Stimulated activated CD8-positive, alpha-beta memory T cell treated with anti-CD3 and anti-CD28 coated beads, Interleukin-4, amount 100 ng/mL, for 48 hours (primary cell): ENCODE data around the gene BPIFA3.

Experiments used
- DNase-seq: peaks from one replicate; pipeline ENCODE4 v3.0.0-alpha.2; 2020

The BPIFA3 gene

GRCh38 chr20:33272155-33272873, 55.2 kb downstream of the BPIFA3 start:
- no peak for DNase-seq

- no peak for DNase-seq
Measured at GRCh38 chr20:33273117-33273851, 56.1 kb downstream of the BPIFA3 start.

GRCh38 chr20:33275215-33275614, 58.1 kb downstream of the BPIFA3 start:
- no peak for DNase-seq

GRCh38 chr20:33275871-33276270, 58.7 kb downstream of the BPIFA3 start:
- no peak for DNase-seq

- DNase-seq, result no peak
Measured at GRCh38 chr20:33276303-33277113, 59.4 kb downstream of the BPIFA3 start.
